Measurements from ENCODE around the gene FBXW7. TPM values are rescaled to one million over a fixed set of nuclear protein-coding genes. Genes with fewer than 3 reads are reported as not detected.

FBXW7 gene
- total RNA-seq, 1 experiment from 2014 or later, result 27.1 TPM

GRCh38 chr4:152556834-152557233 is 20.9 kb upstream of the FBXW7 start:
- no peak overlapping the region for H3K4ac ChIP-seq (ENCODE audit: low read depth, low read length)
- H3K36me3 Mint-ChIP-seq (ENCODE audit: insufficient read depth in 1 of 3, low read depth in 3 of 3), result no peaks in the 10 kb centered on the region
- H2BK5ac ChIP-seq (ENCODE audit: insufficient read length, low read length), result no peak overlapping the region
- H2AFZ ChIP-seq (ENCODE audit: low read length), result no peak overlapping the region
- H2BK120ac ChIP-seq (ENCODE audit: low read depth, low read length, poor library complexity, severe bottlenecking), result no peak overlapping the region
- H3K4me2 ChIP-seq (ENCODE audit: insufficient read depth, insufficient read length, low read length), result no peak overlapping the region
- no peaks in the 10 kb centered on the region for H3K9me3 ChIP-seq (ENCODE audit: control insufficient read depth, low read depth, low read length)
- H3T11ph ChIP-seq (ENCODE audit: low read length), result no peak overlapping the region
- H2AK5ac ChIP-seq (ENCODE audit: insufficient read length, low read length), result no peak overlapping the region
- no CpG with 5 or more reads among the region's 3 CpGs for WGBS (ENCODE audit: extremely low coverage, insufficient read length, low lambda C conversion rate)
- no peaks in the 10 kb centered on the region for H3K9me3 Mint-ChIP-seq
- no peak for DNase-seq
- no peak overlapping the region for H4K91ac ChIP-seq (ENCODE audit: insufficient read length, low read depth, low read length)
- H4K8ac ChIP-seq (replicated peaks; ENCODE audit: insufficient read length, low read depth, low read length), result no peak overlapping the region
- H3K79me2 ChIP-seq (ENCODE audit: insufficient read depth, low read length), result no peaks in the 10 kb centered on the region
- H3K23ac ChIP-seq (ENCODE audit: insufficient read length, low read depth, low read length), result no peak overlapping the region
- H4K20me1 ChIP-seq (ENCODE audit: control insufficient read depth, insufficient read depth, insufficient read length), result no peaks in the 10 kb centered on the region
- no peak overlapping the region for H3K9ac ChIP-seq (ENCODE audit: extremely low read depth, insufficient read length, low read length)
- no peaks in the 10 kb centered on the region for H3K4me1 ChIP-seq (ENCODE audit: insufficient read depth, low read length)
- H2BK20ac ChIP-seq (ENCODE audit: low read depth, low read length, poor library complexity, severe bottlenecking), result no peak overlapping the region
- no peak overlapping the region for H3K27ac Mint-ChIP-seq
- H3K27ac ChIP-seq (ENCODE audit: insufficient read length, low read depth, low read length), result no peak overlapping the region
- H3K18ac ChIP-seq (ENCODE audit: insufficient read length, low read depth, low read length), result no peak overlapping the region
- H3K56ac ChIP-seq (ENCODE audit: insufficient read length, low read depth, low read length), result no peak overlapping the region
- H3K27me3 Mint-ChIP-seq (ENCODE audit: low read depth), result no peaks in the 10 kb centered on the region
- no peak overlapping the region for H2BK12ac ChIP-seq (ENCODE audit: insufficient read length, low read depth, low read length)
- TF ChIP-seq CTCF (conservative IDR thresholded peaks at IDR 0.05), result no peak
- no peak overlapping the region for H3K4me3 Mint-ChIP-seq
- no peak overlapping the region for H3K14ac ChIP-seq (ENCODE audit: insufficient read depth, low read length)
- no peaks in the 10 kb centered on the region for H3K4me1 Mint-ChIP-seq
- H3K27me3 ChIP-seq (ENCODE audit: insufficient read depth, low read length), result no peaks in the 10 kb centered on the region
- H4K5ac ChIP-seq (ENCODE audit: insufficient read length, low read depth, low read length), result no peak overlapping the region
- no peaks in the 10 kb centered on the region for H3K23me2 ChIP-seq (ENCODE audit: insufficient read length, low read depth, low read length, poor library complexity, severe bottlenecking)
- H2BK15ac ChIP-seq (ENCODE audit: low read depth, low read length), result no peak overlapping the region
- H3K79me1 ChIP-seq (ENCODE audit: insufficient read depth, low read depth, low read length, poor library complexity, severe bottlenecking), result no peaks in the 10 kb centered on the region
